GM18519 (cell line): ENCODE results near the gene RWDD2A.
"Not testable (repeated sequence)": the region's sequence is repeated elsewhere in the genome, so short reads cannot be mapped to it uniquely, and the experiment has no call there.

Experiments
- ATAC-seq: cut with Tn5 transposase; IDR thresholded peaks from one replicate; pipeline ENCODE4 v1.9.1; 2021; ENCODE audit warnings: mild to moderate bottlenecking, moderate library complexity; ENCODE audit not compliant: unreplicated experiment, low FRiP score

RWDD2A gene

GRCh38 chr6:83192871-83193746 is at the start of gene RWDD2A, which contains the start of gene PGM3:
Gene RWDD2A, plus strand, starts transcription at chr6:83193357. Its CDS starts 1,095 bp downstream, at chr6:83194452.
Gene PGM3, minus strand, starts transcription at chr6:83193265. Its CDS starts 2,253 bp downstream, at chr6:83191012.
- peak; percentile 93 for ATAC-seq

- ATAC-seq, result no peak
These were observed 42.0 kb upstream of the RWDD2A start for GRCh38 chr6:83151114-83151513.

- no peak for ATAC-seq
These were observed 40.2 kb upstream of the RWDD2A start for GRCh38 chr6:83152913-83153312.

- ATAC-seq, result no peak
These were observed 39.2 kb upstream of the RWDD2A start for GRCh38 chr6:83153883-83154521.

GRCh38 chr6:83155794-83156193 is 37.4 kb upstream of the RWDD2A start:
- ATAC-seq, result no peak

- no peak for ATAC-seq
These were observed 33.0 kb upstream of the RWDD2A start for GRCh38 chr6:83160167-83160566.

GRCh38 chr6:83167726-83168278 is 25.4 kb upstream of the RWDD2A start:
- ATAC-seq, result no peak

GRCh38 chr6:83168556-83168955 is 24.6 kb upstream of the RWDD2A start:
- ATAC-seq, result no peak

GRCh38 chr6:83169106-83169505 is 24.1 kb upstream of the RWDD2A start:
- ATAC-seq, result no peak

- ATAC-seq, result no peak
These were observed 23.6 kb upstream of the RWDD2A start for GRCh38 chr6:83169511-83169910.

- no peak for ATAC-seq
These were observed 16.9 kb upstream of the RWDD2A start for GRCh38 chr6:83176246-83176645.

- ATAC-seq, result no peak
These were observed 12.7 kb upstream of the RWDD2A start for GRCh38 chr6:83180426-83180950.

GRCh38 chr6:83182114-83182513 is 11.0 kb upstream of the RWDD2A start:
- no peak for ATAC-seq

GRCh38 chr6:83183082-83183828 is 9.9 kb upstream of the RWDD2A start:
- no peak for ATAC-seq

GRCh38 chr6:83185096-83185495 is 8.1 kb upstream of the RWDD2A start:
- no peak for ATAC-seq

- no peak for ATAC-seq
These were observed 4.7 kb upstream of the RWDD2A start for GRCh38 chr6:83188501-83188900.

- ATAC-seq, result no peak
These were observed 2.5 kb upstream of the RWDD2A start for GRCh38 chr6:83190626-83191025.

- ATAC-seq, result not testable (repeated sequence)
These were observed 1.2 kb upstream of the RWDD2A start for GRCh38 chr6:83191974-83192373.

GRCh38 chr6:83192456-83192855 is 701 bp upstream of the RWDD2A start:
- ATAC-seq, result no peak

- no peak for ATAC-seq
These were observed 800 bp downstream of the RWDD2A start for GRCh38 chr6:83193747-83194566.
